Lower leg skin (tissue), 3 donors: ENCODE data around the gene CTDSPL2.
"Not testable (repeated sequence)": the region's sequence is repeated elsewhere in the genome, so short reads cannot be mapped to it uniquely, and the experiment has no call there.

Source experiments
- POLR2A ChIP-seq, 2 donors: fragments of 450-650 bp; IDR thresholded peaks; one replicate each; pipeline ENCODE4 v1.6.1; 2016 to 2017; ENCODE audit warnings: antibody characterized with exemption in 2 of 2, mild to moderate bottlenecking in 1 of 2, moderate library complexity in 1 of 2
- TF ChIP-seq, protein P1 (sequence below), 3 donors: fragments of 450-650 bp; IDR thresholded peaks; one replicate each; pipeline ENCODE4 v1.5.1; 2016; ENCODE audit warnings: antibody characterized with exemption in 3 of 3, mild to moderate bottlenecking in 3 of 3, moderate library complexity in 2 of 3

DNA sequence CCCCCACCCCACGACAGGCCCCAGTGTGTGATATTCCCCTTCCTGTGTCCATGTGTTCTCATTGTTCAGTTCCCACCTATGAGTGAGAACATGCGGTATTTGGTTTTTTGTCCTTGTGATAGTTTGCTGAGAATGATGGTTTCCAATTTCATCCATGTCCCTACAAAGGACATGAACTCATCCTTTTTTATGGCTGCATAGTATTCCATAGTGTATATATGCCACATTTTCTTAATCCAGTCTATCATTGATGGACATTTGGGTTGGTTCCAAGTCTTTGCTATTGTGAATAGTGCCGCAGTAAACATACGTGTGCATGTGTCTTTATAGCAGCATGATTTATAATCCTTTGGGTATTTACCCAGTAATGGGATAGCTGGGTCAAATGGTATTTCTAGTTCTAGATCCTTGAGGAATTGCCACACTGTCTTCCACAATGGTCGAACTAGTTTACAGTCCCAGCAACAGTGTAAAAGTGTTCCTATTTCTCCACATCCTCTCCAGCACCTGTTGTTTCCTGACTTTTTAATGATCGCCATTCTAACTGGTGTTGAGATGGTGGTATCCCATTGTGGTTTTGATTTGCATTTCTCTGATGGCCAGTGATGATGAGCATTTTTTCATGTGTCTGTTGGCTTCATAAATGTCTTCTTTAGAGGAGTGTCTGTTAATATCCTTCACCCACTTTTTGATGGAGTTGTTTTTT, 26.3 kb downstream of the CTDSPL2 start:
- TF ChIP-seq, protein P1, sequence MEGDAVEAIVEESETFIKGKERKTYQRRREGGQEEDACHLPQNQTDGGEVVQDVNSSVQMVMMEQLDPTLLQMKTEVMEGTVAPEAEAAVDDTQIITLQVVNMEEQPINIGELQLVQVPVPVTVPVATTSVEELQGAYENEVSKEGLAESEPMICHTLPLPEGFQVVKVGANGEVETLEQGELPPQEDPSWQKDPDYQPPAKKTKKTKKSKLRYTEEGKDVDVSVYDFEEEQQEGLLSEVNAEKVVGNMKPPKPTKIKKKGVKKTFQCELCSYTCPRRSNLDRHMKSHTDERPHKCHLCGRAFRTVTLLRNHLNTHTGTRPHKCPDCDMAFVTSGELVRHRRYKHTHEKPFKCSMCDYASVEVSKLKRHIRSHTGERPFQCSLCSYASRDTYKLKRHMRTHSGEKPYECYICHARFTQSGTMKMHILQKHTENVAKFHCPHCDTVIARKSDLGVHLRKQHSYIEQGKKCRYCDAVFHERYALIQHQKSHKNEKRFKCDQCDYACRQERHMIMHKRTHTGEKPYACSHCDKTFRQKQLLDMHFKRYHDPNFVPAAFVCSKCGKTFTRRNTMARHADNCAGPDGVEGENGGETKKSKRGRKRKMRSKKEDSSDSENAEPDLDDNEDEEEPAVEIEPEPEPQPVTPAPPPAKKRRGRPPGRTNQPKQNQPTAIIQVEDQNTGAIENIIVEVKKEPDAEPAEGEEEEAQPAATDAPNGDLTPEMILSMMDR (IDR thresholded peaks at IDR 0.05) = not testable (repeated sequence)
- not testable (repeated sequence) for TF ChIP-seq POLR2A (IDR thresholded peaks at IDR 0.05)
